IMR-90 (cell line): ENCODE results near the gene TLCD1. TPM values are rescaled to one million over a fixed set of nuclear protein-coding genes. Genes with fewer than 3 reads are reported as not detected.

ENCODE experiments used
- ATAC-seq: fragments of 200-7000 bp; cut with Tn5 transposase; 2 replicates; pipeline ENCODE4 v1.9.1; 2020; ENCODE audit warnings: low read depth, mild to moderate bottlenecking, moderate library complexity
- BruUV-seq: library from RNA; stranded (reverse); fragments of 400-500 nt; replicated peaks from 2 replicates; lab custom pipeline; 2021; lab: Mats Ljungman, UMichigan
- CTCF ChIA-PET: fragments of 300-600 bp; formaldehyde crosslinking; extraction: SDS; loops from one replicate; lab custom pipeline; 2021; ENCODE audit warnings: antibody characterized with exemption; lab: Yijun Ruan, JAX
- POLR2A ChIA-PET: fragments of 300-600 bp; sonication (Branson Sonifier 250); formaldehyde crosslinking; loops from one replicate; lab custom pipeline; 2022; ENCODE audit warnings: antibody characterized with exemption; ENCODE audit not compliant: unreplicated experiment; lab: Charles Lee
- DNase-seq: peaks from one replicate; pipeline ENCODE4 v3.0.0; 2013
- H2AFZ ChIP-seq: replicated peaks from 2 replicates; pipeline ENCODE3; 2013; ENCODE audit warnings: low read length, mild to moderate bottlenecking; ENCODE audit not compliant: poor library complexity
- H2AK5ac ChIP-seq: 2 replicates; pipeline ENCODE4 v1.6.1; 2013; ENCODE audit warnings: low read depth, low read length, inconsistent platforms
- H2AK9ac ChIP-seq: replicated peaks from 2 replicates; pipeline ENCODE3; 2013; ENCODE audit warnings: mild to moderate bottlenecking, low read depth, low read length, moderate library complexity; ENCODE audit not compliant: poor library complexity
- H2BK120ac ChIP-seq: 2 replicates; pipeline ENCODE4 v1.6.1; 2013; ENCODE audit warnings: low read depth, low read length, inconsistent platforms
- H2BK15ac ChIP-seq: 3 replicates; pipeline ENCODE4 v1.6.1; 2013; ENCODE audit warnings: low read depth, low read length, inconsistent platforms
- H2BK20ac ChIP-seq: 2 replicates; pipeline ENCODE4 v1.6.1; 2013; ENCODE audit warnings: low read depth, mild to moderate bottlenecking, inconsistent platforms, low read length, moderate library complexity
- H2BK5ac ChIP-seq: 2 replicates; pipeline ENCODE4 v1.6.1; 2013; ENCODE audit warnings: mild to moderate bottlenecking, low read depth, low read length, inconsistent platforms; ENCODE audit not compliant: poor library complexity, severe bottlenecking
- H3K14ac ChIP-seq: replicated peaks from 2 replicates; pipeline ENCODE4 v1.6.1; 2013; ENCODE audit warnings: low read depth, low read length, inconsistent platforms
- H3K18ac ChIP-seq: 2 replicates; pipeline ENCODE4 v1.6.1; 2013; ENCODE audit warnings: low read depth, low read length, control low read depth
- H3K23ac ChIP-seq: 2 replicates; pipeline ENCODE4 v1.6.1; 2013; ENCODE audit warnings: low read depth, low read length, inconsistent platforms
- H3K27ac ChIP-seq: 2 replicates; pipeline ENCODE4 v1.5.1; 2013; ENCODE audit warnings: mild to moderate bottlenecking, control low read depth, low read length; ENCODE audit not compliant: insufficient read depth
- H3K27me3 ChIP-seq: 2 replicates; pipeline ENCODE4 v1.6.1; 2013; ENCODE audit warnings: low read length; ENCODE audit not compliant: control insufficient read depth, insufficient read depth
- H3K36me3 ChIP-seq: 2 replicates; pipeline ENCODE4 v1.6.1; 2013; ENCODE audit warnings: low read length, mixed read lengths; ENCODE audit not compliant: control insufficient read depth, insufficient read depth
- H3K4ac ChIP-seq: 2 replicates; pipeline ENCODE4 v1.6.1; 2013; ENCODE audit warnings: low read depth, low read length, inconsistent platforms
- H3K4me1 ChIP-seq: 2 replicates; pipeline ENCODE4 v1.6.1; 2013; ENCODE audit warnings: low read length, mixed read lengths; ENCODE audit not compliant: control insufficient read depth, insufficient read depth
- H3K4me2 ChIP-seq: 2 replicates; pipeline ENCODE4 v1.6.1; 2013; ENCODE audit warnings: low read depth, mild to moderate bottlenecking, control low read depth, low read length, moderate library complexity
- H3K4me3 ChIP-seq: 2 replicates; pipeline ENCODE4 v1.5.1; 2013; ENCODE audit warnings: low read depth, mild to moderate bottlenecking, control low read depth, low read length, moderate library complexity; ENCODE audit not compliant: insufficient read depth
- H3K56ac ChIP-seq: 2 replicates; pipeline ENCODE4 v1.6.1; 2013; ENCODE audit warnings: low read length, inconsistent platforms; ENCODE audit not compliant: insufficient read depth; ENCODE audit errors: extremely low read depth
- H3K79me1 ChIP-seq, 2 experiments: 2 replicates each; pipeline ENCODE4 v1.6.1; 2013; ENCODE audit warnings: low read length in 2 of 2, inconsistent platforms in 1 of 2, low read depth in 1 of 2
- H3K9ac ChIP-seq: 2 replicates; pipeline ENCODE4 v1.6.1; 2013; ENCODE audit warnings: low read depth, low read length, control low read depth
- H3K9me1 ChIP-seq: 2 replicates; pipeline ENCODE4 v1.6.1; 2013; ENCODE audit warnings: low read length, inconsistent platforms; ENCODE audit not compliant: insufficient read depth
- H3K9me3 ChIP-seq: 2 replicates; pipeline ENCODE4 v1.6.1; 2013; ENCODE audit warnings: low read length; ENCODE audit not compliant: control insufficient read depth, insufficient read depth
- H4K20me1 ChIP-seq: 2 replicates; pipeline ENCODE4 v1.6.1; 2013; ENCODE audit warnings: low read length, inconsistent platforms; ENCODE audit not compliant: insufficient read depth
- H4K5ac ChIP-seq: 2 replicates; pipeline ENCODE4 v1.6.1; 2013; ENCODE audit warnings: mild to moderate bottlenecking, low read depth, low read length, control low read depth
- H4K8ac ChIP-seq, 2 experiments: 2 replicates each; pipeline ENCODE4 v1.6.1; 2013; ENCODE audit warnings: low read depth in 2 of 2, low read length in 2 of 2, control low read depth in 1 of 2, inconsistent platforms in 1 of 2
- H4K91ac ChIP-seq: 2 replicates; pipeline ENCODE4 v1.6.1; 2013; ENCODE audit warnings: low read depth, low read length, inconsistent platforms; ENCODE audit not compliant: insufficient read depth
- BHLHE40 ChIP-seq: fragments of 150-350 bp; IDR thresholded peaks from 2 replicates; pipeline ENCODE4 v1.6.1; 2016; ENCODE audit warnings: mild to moderate bottlenecking, low read depth, low read length
- CEBPB ChIP-seq: IDR thresholded peaks from 2 replicates; pipeline ENCODE4 v1.6.1; 2012; ENCODE audit warnings: low read depth, low read length, improper control_type of control experiment
- CTCF ChIP-seq: conservative IDR thresholded peaks from 2 replicates; pipeline ENCODE4 v1.5.1; 2012; ENCODE audit warnings: mild to moderate bottlenecking, low read depth, low read length, improper control_type of control experiment
- ELK1 ChIP-seq: fragments of 150-350 bp; IDR thresholded peaks from 2 replicates; pipeline ENCODE4 v1.6.1; 2016; ENCODE audit warnings: low read depth, mild to moderate bottlenecking, low read length, moderate library complexity, borderline replicate concordance
- FOS ChIP-seq: fragments of 150-350 bp; IDR thresholded peaks from 2 replicates; pipeline ENCODE4 v1.6.1; 2016; ENCODE audit warnings: low read depth, low read length
- MAFK ChIP-seq: IDR thresholded peaks from 2 replicates; pipeline ENCODE4 v1.6.1; 2012; ENCODE audit warnings: low read depth, low read length, improper control_type of control experiment
- MAZ ChIP-seq: IDR thresholded peaks from 2 replicates; pipeline ENCODE4 v1.6.1; 2012; ENCODE audit warnings: low read depth, mild to moderate bottlenecking, low read length, improper control_type of control experiment, moderate library complexity, borderline replicate concordance
- MXI1 ChIP-seq: IDR thresholded peaks from 2 replicates; pipeline ENCODE4 v1.6.1; 2012; ENCODE audit warnings: low read depth, mild to moderate bottlenecking, low read length, moderate library complexity, borderline replicate concordance
- NFE2L2 ChIP-seq: fragments of 150-350 bp; IDR thresholded peaks from 2 replicates; pipeline ENCODE4 v1.6.1; 2016; ENCODE audit warnings: low read depth, mild to moderate bottlenecking, low read length
- POLR2A ChIP-seq: IDR thresholded peaks from 2 replicates; pipeline ENCODE4 v1.6.1; 2012; ENCODE audit warnings: mild to moderate bottlenecking, low read depth, low read length
- RCOR1 ChIP-seq: IDR thresholded peaks from 2 replicates; pipeline ENCODE4 v1.6.1; 2012; ENCODE audit warnings: mild to moderate bottlenecking, low read length, improper control_type of control experiment; ENCODE audit not compliant: insufficient replicate concordance
- RFX5 ChIP-seq: IDR thresholded peaks from 2 replicates; pipeline ENCODE4 v1.8.0; 2012; ENCODE audit warnings: low read depth, mild to moderate bottlenecking, low read length, moderate library complexity
- WGBS, 2 experiments: methylation state at CpG; one replicate each; pipeline versions ENCODE4 v1.1.5 to v1.1.7; 2013; ENCODE audit warnings: missing lambda C conversion rate in 2 of 2; ENCODE audit not compliant: insufficient read length in 1 of 2; ENCODE audit errors: extremely low coverage in 2 of 2; 5-methylcytosine and 5-hydroxymethylcytosine counted together
- dilution Hi-C: fragments of 300-500 bp; cut with HindIII; formaldehyde crosslinking; loops from one replicate; pipeline ENCODE4 v1.14.3; 2018; ENCODE audit warnings: low sequenced_read_pairs; ENCODE audit not compliant: unreplicated experiment
- in situ Hi-C: fragments of 300-500 bp; cut with MboI; formaldehyde crosslinking; loops from 3 replicates; pipeline ENCODE4 v1.14.3; 2019; ENCODE audit warnings: low sequenced_read_pairs, inconsistent platforms, mixed read lengths
- intact Hi-C: fragments of 100-400 bp; cut with micrococcal nuclease; formaldehyde crosslinking; loops from 2 replicates; pipeline ENCODE4 v1.10.0; 2022
- polyA plus RNA-seq, 3 experiments: library from polyadenylated mRNA; depleted of rRNA; stranded (reverse); fragments of >200 nt; gene quantifications; 2 replicates each; pipeline ENCODE4 v1.2.3, GENCODE V29; 2012; ENCODE audit warnings: low replicate concordance in 1 of 3
- total RNA-seq: library from RNA; depleted of rRNA; stranded (reverse); fragments of >200 nt; gene quantifications from 2 replicates; pipeline ENCODE4 v1.2.3, GENCODE V29; 2012
- TF ChIP-seq, protein P1 (sequence below): fragments of 150-350 bp; IDR thresholded peaks from 2 replicates; pipeline ENCODE4 v1.6.1; 2017; ENCODE audit warnings: mild to moderate bottlenecking, antibody characterized with exemption, low read length, low read depth

The TLCD1 gene
- total and polyA plus RNA-seq, 2 of the 4 experiments (the other 2 are of a cell fraction), result 3.6 to 9.3 TPM

GRCh38 chr17:28725660-28726225 lies 290 bp downstream of the TLCD1 start:
- Histone ChIP-seq H3K9me3 (no peaks in the 10 kb centered on the region), H3K4me1 (peaks cover 12% of the 10 kb centered on the region), H3K56ac (peak overlapping the region; percentile 23), H3K4me3 (peak overlapping the region; percentile 72), H3K9ac (peak overlapping the region; percentile 68), H2BK20ac (no peak overlapping the region), H2AK9ac (peak overlapping the region; percentile 96), H3K27me3 (no peaks in the 10 kb centered on the region), H3K4ac (peak overlapping the region; percentile 88), H3K4me2 (peak overlapping the region; percentile 98), H3K14ac (peak overlapping the region; percentile 80), H2AK5ac (peak overlapping the region; percentile 93), H4K91ac (peak overlapping the region; percentile 76), H2BK15ac (no peak overlapping the region), H2BK5ac (peak overlapping the region; percentile 80), H2BK120ac (peak overlapping the region; percentile 28; the same call in 1 of the 2 replicates), H3K23ac (peak overlapping the region; percentile 70), H3K27ac (peak overlapping the region; percentile 74), H3K18ac (peak overlapping the region; percentile 68; the same call in 1 of the 2 replicates), H4K20me1 (peaks cover 40% of the 10 kb centered on the region), H2AFZ (peak overlapping the region; percentile 91), H4K8ac (peak overlapping the region; percentile 10 to 56; a peak in 2 of 4 replicates), H3K9me1 (no peaks in the 10 kb centered on the region), H4K5ac (peak overlapping the region; percentile 75; the same call in 1 of the 2 replicates), H3K36me3 (peaks cover 35% of the 10 kb centered on the region), H3K79me1 (peaks cover 10 to 45% of the 10 kb centered on the region in 2 experiments; a peak in 3 of 4 replicates)
- WGBS, 2 experiments, result 1% methylated on average over 18 of the region's 45 CpGs; no CpG with 5 or more reads in 1 of the 2 experiments
- dilution Hi-C loops (no loop called here), intact Hi-C loops (loop anchor here (1.0 to 2.0 kb wide), 4 partner anchors 25 to 385 kb away; no protein-coding TSS in a partner anchor), in situ Hi-C loops (no loop called here)
- peak; percentile 63; the same call in 1 of the 2 replicates for TF ChIP-seq POLR2A
- no peak; the same call in 1 of the 2 replicates for TF ChIP-seq MAZ
- TF ChIP-seq CTCF, result no peak
- TF ChIP-seq NFE2L2, result no peak
- no peak for TF ChIP-seq CEBPB
- TF ChIP-seq, protein P1, sequence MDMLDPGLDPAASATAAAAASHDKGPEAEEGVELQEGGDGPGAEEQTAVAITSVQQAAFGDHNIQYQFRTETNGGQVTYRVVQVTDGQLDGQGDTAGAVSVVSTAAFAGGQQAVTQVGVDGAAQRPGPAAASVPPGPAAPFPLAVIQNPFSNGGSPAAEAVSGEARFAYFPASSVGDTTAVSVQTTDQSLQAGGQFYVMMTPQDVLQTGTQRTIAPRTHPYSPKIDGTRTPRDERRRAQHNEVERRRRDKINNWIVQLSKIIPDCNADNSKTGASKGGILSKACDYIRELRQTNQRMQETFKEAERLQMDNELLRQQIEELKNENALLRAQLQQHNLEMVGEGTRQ, result no peak
- peak; percentile 68; the same call in 1 of the 2 replicates for TF ChIP-seq MXI1
- TF ChIP-seq FOS, result no peak
- TF ChIP-seq BHLHE40, result peak; percentile 89
- no peak for TF ChIP-seq RCOR1
- no peak for TF ChIP-seq RFX5
- no peak for TF ChIP-seq MAFK
- no peak for TF ChIP-seq ELK1
- DNase-seq (peak; percentile 74), ATAC-seq (peak; percentile 50)
- POLR2A ChIA-PET, result interaction anchor here (0.6 to 1.3 kb wide), 2 partner anchors 15 to 18 kb away, joined by 3 read pairs; partner anchors contain the start of gene TRAF4
- CTCF ChIA-PET, result interaction anchor here (0.7 to 4.0 kb wide), 12 partner anchors 15 to 391 kb away, joined by 3 to 60 read pairs (median 13); partner anchors contain the start of genes FLOT2 and TRAF4
- BruUV-seq, result no TSS peak
